Measurements from ENCODE around the gene KRTAP24-1.

GRCh38 chr21:30268608-30269197 lies 14.0 kb downstream of the KRTAP24-1 start:
- no peak for TF ChIP-seq TEAD4 (IDR thresholded peaks at IDR 0.05; ENCODE audit: borderline replicate concordance, insufficient read depth)
- TF ChIP-seq, protein P1, sequence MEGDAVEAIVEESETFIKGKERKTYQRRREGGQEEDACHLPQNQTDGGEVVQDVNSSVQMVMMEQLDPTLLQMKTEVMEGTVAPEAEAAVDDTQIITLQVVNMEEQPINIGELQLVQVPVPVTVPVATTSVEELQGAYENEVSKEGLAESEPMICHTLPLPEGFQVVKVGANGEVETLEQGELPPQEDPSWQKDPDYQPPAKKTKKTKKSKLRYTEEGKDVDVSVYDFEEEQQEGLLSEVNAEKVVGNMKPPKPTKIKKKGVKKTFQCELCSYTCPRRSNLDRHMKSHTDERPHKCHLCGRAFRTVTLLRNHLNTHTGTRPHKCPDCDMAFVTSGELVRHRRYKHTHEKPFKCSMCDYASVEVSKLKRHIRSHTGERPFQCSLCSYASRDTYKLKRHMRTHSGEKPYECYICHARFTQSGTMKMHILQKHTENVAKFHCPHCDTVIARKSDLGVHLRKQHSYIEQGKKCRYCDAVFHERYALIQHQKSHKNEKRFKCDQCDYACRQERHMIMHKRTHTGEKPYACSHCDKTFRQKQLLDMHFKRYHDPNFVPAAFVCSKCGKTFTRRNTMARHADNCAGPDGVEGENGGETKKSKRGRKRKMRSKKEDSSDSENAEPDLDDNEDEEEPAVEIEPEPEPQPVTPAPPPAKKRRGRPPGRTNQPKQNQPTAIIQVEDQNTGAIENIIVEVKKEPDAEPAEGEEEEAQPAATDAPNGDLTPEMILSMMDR (IDR thresholded peaks at IDR 0.05) = peak; percentile 41
